Measurements from ENCODE around the gene DAO.

Gene DAO

DNA sequence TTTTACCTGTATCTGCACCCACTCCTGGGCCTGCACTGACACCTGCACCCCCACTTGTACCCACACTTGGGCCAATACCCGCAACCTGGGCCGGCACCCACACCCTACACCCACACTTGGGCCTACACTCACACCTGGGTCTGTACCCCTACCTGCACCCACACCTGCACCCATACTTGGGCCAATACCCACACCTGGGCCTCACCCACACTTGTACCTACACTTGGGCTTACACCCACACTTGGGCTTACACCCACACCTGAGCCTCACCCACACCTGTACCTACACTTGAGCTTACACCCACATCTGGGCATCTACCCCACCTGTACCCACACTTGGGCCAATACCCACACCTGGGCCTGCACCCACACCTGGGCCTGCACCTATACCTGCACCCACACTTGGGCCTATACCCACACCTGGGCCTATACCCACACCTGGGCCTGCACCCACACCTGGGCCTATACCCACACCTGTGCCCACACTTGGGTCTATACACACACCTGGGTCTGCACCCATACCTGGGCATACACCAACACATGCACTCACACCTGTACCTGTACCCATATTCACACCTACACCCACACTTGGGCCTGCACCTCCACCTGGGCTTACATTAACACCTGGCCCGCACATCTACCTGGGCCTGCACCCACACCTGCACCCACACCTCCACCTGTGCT lies 39.2 kb downstream of the DAO start:
- DNase-seq (ENCODE audit: low spot score): no peak

DNA sequence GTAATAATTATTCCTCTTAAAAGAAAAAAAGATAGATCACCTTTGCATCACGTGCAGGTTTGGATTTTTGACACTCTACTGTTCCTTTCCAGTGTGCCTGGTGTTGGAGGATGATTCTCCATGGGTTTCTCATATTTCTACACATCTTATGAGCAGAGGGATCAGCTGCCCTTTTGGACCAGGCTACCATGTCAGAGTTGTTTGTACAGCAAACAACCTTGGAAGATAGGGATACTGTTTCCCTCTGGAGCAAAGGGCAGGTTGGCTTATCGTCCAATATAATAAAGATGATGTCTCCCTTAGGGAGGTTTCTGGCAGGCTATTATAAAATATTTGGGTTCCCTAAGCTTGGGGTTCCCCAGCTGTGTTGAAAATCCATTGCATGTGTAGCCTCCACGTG lies 42.1 kb downstream of the DAO start:
- no peak for DNase-seq (ENCODE audit: low spot score)

DNA sequence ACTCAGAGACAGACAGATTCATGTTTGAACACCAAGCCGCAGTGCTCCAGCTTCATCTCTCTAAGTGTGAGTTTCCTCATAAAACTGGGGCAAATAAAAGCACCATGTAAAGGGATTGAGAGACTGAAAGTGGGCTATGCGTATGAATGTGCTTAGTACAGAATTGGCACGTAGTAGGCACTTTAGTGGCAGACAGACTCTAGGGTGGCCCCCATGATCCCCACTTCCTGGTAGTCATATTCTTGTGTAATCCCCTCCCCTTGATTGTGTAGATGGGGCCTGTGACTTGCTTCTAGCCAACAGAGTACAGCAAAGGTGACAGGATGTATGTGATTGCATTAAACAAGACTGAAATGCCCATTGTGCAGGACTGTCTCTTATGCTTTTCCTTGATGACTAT lies 43.0 kb downstream of the DAO start:
- no peak for DNase-seq (ENCODE audit: low spot score)

- DNase-seq (ENCODE audit: low spot score): no peak
Observed at GRCh38 chr12:108928695-108929094, 48.8 kb downstream of the DAO start.

GRCh38 chr12:108930155-108930554 lies 50.3 kb downstream of the DAO start:
- no peak for DNase-seq (ENCODE audit: low spot score)

GRCh38 chr12:108930756-108931155 lies 50.9 kb downstream of the DAO start:
- DNase-seq (ENCODE audit: low spot score): no peak

GRCh38 chr12:108933949-108934348 lies 54.1 kb downstream of the DAO start:
- no peak for DNase-seq (ENCODE audit: low spot score)

DNA sequence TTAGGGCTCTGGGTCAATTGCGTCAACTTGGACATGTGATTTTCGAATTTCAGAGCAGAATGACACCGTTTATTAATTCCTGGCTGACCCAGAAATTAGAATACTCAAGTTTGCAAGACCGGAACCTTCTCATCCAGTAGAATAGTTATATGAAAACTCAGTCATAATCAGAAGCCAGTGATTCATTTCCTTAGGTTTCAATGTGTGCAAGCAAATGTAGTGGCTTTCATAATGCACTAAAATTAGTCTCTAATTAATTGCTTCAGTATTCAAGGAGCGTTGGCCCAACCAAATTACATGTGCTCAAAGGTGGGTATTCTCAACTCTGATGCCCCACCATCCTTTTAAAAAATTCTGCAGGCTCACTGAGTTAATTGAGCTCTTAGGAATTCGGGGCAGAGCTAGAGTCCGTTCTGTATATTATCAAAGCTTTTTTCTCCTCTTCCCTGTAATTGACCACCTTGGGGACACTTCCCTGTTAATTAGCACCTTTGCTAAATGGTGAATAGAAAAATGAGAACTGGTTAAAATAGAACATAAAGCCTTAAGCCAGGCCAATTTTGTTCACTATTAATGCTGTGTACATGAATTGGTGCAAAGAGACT lies 55.4 kb downstream of the DAO start:
- DNase-seq (ENCODE audit: low spot score): no peak

- DNase-seq (ENCODE audit: low spot score): no peak
Observed at GRCh38 chr12:108938247-108938924, 58.5 kb downstream of the DAO start.

GRCh38 chr12:108939594-108939993 lies 59.7 kb downstream of the DAO start:
- DNase-seq (ENCODE audit: low spot score): no peak

DNA sequence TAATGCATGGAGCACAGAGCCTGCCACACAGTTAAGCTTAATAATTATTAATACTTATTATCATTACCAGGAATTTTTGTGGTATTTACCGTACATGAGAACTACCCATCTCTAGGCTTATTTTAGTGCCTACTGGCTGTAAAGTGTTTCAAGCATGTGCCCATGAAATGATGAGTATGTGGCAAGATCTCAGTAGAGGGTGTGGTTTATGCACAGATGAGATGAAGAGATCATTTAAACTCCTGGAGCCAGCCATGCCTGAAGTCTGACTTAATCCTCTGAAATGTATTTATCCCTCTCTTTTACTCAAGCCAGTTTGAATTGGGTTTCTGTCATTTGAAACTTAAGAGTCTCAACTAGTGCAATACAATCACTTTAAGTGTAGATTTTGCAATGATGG lies 60.2 kb downstream of the DAO start:
- DNase-seq (ENCODE audit: low spot score): no peak

- no peak for DNase-seq (ENCODE audit: low spot score)
Observed at GRCh38 chr12:108947097-108947496, 67.2 kb downstream of the DAO start.

GRCh38 chr12:108948367-108948766 lies 68.5 kb downstream of the DAO start:
- DNase-seq (ENCODE audit: low spot score): no peak

DNA sequence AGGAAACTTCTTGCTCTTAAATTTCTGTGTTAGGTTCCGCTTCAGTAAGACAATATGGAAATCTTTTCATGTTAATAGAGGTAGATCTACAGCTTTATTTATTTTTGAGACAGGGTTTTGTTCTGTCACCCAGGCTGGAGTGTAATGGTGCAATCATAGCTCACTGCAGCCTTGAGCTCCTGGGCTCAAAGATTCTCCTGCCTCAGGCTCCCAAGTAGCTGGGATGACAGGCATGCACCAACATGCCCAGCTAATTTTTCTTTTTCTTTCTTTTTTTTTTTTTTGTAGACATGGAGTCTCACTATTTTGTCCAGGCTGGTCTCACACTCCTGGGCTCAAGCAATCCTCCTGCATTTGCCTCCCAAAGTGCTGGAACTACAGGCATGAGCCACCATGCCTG lies 70.1 kb downstream of the DAO start:
- DNase-seq (ENCODE audit: low spot score): no peak

Small RNA genes within 50 kb of the gene (small RNA-seq; reads per million reads assigned to genes)
- gene MIR619: 0 reads per million in 2 experiments
- gene RNU6-361P: 0 reads per million in 2 experiments
